Activated CD8-positive, alpha-beta memory T cell treated with anti-CD3 and anti-CD28 coated beads for 1 hour (primary cell): ENCODE data around the gene TFDP2.
"Not testable (repeated sequence)": the region's sequence is repeated elsewhere in the genome, so short reads cannot be mapped to it uniquely, and the experiment has no call there.

ENCODE experiments used
- DNase-seq, 2 donors: peaks; one replicate each; pipeline ENCODE4 v3.0.0-alpha.2; 2020; ENCODE audit warnings: low read depth in 1 of 2; ENCODE audit errors: extremely low read depth in 1 of 2

TFDP2 gene

GRCh38 chr3:142127941-142128658 is 21.2 kb downstream of the TFDP2 start:
- DNase-seq = no peak

DNA sequence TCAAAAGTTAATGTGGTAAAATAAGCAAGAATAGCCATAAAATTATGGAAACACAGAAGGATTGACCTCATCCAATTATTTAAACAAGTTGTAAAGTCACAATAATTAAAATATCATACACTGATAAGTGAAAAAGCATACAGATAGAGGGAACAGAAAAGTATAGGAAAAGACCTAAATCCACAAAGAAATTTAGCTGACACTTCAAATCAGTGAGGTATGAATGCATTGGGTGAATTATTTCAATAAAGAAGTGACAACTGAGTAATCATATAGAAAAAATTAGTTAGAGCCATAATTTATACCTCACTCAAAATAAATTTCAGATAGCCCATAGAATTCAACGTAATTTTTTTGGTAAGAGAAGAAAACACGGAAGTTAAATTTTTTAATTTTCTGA is 25.1 kb downstream of the TFDP2 start:
- no peak for DNase-seq

DNA sequence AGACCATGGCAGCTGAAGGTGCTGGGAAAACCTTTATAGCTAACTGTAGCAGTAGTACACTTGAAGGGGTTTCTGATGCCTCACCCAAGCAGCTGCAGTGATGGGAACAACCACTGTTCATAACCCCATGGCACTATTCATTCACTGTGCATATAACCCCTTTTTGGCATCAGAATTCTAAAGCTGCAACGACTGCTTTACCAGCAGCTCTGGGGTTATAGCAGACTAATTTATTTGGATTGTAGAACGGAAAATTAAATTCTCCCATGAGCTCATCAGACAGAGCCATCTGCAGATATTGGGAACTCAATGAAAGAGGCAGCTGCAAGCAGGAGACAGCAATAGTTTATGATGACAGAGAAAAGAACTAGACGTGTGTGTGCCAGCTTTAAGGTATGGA is 28.6 kb downstream of the TFDP2 start:
- no peak for DNase-seq

GRCh38 chr3:142118911-142119310 is 30.4 kb downstream of the TFDP2 start:
- DNase-seq = no peak

DNA sequence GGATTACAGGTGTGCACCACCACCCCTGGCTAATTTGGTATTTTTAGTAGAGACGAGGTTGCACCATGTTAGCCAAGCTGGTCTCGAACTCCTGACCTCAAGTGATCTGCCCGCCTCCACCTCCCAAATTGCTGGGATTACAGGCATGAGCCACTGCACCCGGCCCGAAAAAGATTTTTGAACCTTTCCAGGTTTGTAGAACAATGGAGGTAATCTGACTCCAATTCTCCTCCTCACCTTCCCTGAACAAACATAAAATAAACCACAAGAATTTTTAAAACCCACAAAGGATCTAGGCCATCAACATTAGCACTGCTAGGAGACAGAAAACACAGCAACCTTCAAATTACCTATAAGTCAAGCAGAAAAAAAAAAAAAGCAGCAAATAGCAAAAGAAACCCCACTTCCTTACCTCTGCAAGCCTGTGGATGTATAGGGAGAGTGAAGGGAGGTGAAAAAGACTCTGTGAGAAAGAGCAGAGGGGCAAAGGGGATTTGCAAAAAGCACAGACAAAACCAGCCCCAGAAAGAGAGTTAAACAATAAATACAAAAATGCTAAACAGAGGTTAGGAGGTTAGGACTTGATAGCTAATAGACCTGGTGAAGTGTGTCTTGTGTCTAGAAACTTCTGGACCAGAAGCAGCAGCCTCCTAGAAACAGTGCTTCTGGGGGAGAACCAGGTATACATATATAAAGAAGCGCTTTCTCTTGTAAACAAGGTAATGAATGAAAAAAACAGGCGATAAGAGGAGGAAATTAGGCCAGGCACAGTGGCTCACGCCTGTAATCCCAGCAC is 32.1 kb downstream of the TFDP2 start:
- no peak for DNase-seq

DNA sequence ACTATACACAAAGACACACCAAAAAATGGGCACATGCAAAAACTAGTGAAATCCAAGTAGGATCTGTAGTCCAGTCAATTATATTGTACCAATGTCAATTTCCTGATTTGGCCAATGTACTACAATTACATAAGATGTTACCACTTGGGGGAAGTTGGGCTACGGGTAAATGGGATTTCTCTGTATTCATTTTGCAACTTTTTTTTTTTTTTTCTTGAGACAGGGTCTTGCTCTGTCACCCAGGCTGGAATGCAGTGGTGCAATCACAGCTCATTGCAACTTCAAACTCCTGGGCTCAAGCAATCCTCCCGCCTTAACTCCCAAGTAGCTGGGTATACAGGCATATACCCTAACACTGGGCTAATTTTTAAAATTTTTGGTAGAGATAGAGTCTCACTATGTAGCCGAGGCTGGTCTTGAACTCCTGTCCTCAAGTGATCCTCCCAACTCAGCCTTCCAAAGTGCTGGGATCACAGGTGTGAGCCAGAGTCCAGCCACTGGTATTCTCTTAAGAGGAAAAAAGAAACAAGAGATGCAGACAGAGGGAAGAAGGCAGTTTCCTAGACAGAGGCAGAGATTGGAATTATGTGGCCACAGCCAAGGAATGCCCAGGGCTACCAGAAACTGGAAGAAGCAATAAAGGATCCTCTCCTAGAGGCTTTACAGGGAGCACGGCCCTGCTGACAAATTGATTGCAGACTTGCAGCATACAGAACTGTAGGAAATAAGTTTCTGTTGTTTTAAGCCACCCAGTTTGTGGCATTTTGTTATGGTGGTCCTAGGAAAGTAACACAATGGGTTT is 33.3 kb downstream of the TFDP2 start:
- no peak for DNase-seq

- DNase-seq = no peak
Measured at GRCh38 chr3:142112601-142113000, 36.7 kb downstream of the TFDP2 start.

DNA sequence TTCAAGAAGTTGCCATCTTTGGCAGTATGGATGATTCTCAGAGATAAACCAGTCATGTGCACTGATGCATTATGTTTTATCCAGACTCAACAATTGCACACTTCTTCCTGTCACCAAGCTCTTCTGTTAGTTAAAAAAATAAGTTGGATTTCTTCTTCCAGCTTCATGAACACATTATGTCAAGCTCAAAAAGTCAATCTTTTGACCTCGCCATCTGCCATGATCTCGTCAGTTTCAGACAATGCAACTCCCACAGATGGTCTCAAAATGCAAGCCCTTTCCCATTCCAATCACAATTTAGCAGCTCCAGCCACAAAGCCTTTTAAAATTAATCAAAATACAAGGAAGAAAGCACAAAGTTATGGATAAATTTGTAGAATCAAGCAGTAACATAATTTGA is 42.8 kb downstream of the TFDP2 start:
- DNase-seq = no peak

- no peak for DNase-seq
Measured at GRCh38 chr3:142105991-142106390, 43.4 kb downstream of the TFDP2 start.

GRCh38 chr3:142104763-142105162 is 44.6 kb downstream of the TFDP2 start:
- DNase-seq = no peak

DNA sequence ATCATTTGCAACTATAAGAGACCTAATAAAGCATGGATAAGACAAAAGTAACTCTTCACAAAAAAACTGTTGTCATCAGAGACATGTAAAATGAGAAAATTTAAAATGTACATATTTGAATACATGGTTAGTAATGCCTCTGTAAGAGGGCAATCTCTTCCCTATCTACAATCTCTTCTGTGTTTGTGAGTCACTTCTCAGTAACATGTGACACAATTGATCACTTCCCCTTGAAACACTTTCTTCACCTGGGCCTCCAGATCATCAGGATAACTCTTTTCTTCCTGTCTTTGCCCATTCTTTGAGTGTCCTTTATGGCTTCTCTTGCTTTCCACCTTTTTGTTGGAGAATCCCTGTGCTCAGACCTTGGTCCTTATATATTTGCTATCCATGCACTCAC is 50.4 kb downstream of the TFDP2 start:
- no peak for DNase-seq

GRCh38 chr3:142097099-142097843 is 52.1 kb downstream of the TFDP2 start:
- no peak for DNase-seq

- DNase-seq = no peak
Measured at GRCh38 chr3:142095841-142096240, 53.5 kb downstream of the TFDP2 start.

GRCh38 chr3:142088925-142089324 is 60.4 kb downstream of the TFDP2 start:
- DNase-seq = not testable (repeated sequence)

- DNase-seq = no peak
Measured at GRCh38 chr3:142088522-142088921, 60.8 kb downstream of the TFDP2 start.

DNA sequence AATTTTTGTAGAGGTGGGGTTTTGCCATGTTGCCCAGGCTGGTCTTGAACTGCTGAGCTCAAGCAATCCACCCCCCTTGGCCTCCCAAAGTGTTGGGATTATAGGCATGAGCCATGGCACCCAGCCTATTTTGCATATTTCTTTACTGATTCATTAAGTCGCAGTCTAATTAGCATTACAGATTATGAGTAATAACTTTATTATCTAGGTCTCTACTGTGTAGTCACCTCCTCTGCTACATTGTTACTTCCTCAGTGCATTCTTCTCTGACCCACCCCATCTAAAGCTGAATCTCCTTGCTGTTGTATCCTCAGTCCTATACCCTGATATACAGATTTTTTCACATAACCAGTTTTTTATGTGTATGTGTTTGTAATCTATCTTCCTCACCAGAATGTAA is 61.7 kb downstream of the TFDP2 start:
- no peak for DNase-seq

DNA sequence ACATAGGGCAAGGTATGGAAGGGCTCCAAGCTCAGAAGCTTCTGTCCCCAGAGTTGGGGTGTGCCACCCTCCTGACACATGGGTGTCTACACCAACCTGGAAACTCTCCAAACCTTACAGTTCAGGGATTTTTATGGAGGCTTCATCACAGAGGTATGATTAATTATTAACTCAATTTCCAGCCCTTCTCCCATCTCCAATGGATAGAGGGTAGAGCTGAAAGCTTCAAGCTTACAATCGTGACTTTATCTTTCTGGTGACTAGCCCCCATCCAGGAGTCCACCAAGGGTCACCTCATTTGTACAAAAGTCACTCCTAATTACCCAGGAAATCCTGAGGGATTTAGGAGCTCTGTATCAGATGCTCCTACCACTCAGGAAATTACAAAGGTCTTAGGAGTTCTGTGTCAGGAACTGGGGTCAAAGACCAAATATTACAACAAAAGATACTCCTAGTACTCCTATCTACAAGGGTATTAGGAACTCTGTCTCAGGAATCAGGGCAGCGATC is 62.7 kb downstream of the TFDP2 start:
- DNase-seq = no peak

DNA sequence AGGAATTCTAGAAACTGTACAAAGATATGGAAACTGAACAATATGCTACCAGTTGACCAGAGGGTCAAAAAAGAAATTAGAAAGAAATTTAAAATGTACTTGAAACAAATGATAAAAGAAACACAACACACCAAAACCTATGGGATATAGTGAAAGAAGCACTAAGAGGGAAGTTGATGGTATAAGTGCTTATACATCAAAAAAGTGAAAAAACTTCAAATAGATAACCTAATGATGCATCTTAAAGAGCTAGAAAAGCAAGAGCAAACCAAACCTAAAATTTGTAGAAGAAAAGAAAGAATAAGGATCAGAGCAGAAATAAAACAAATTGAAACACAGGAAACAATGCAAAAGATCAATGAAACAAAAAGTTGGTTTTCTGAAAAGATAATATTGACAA is 68.2 kb downstream of the TFDP2 start:
- DNase-seq = no peak

DNA sequence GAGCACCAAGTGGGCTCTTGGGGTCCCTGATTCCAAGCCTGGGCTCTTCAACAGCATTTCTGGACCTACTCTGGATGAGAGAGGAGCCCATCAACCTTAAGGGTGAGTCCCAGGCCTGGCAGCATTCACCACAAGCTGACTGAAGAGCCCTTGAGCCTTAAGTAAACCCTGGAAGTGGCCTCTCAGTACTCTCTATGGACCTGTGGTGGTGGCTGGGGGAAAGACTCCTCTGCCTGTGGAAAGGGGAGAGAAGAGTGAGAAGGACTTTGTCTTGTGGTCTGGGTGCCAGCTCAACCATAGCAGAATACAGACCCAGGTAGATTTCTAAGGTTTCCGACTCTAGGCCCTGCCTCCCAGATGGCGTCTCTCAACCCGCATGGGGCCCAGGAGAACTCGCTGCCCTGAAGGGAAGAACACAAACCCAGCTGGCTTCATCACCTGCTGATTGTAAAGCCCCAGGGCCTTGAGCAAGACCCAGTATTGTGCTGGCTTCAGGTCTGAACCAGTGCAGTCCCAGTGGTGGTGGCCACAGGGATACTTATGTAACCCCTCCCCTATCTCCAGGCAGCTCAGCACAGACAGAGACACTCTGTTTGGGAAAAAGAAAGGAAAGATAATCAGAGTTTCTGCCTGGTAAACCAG is 71.4 kb downstream of the TFDP2 start:
- no peak for DNase-seq

DNA sequence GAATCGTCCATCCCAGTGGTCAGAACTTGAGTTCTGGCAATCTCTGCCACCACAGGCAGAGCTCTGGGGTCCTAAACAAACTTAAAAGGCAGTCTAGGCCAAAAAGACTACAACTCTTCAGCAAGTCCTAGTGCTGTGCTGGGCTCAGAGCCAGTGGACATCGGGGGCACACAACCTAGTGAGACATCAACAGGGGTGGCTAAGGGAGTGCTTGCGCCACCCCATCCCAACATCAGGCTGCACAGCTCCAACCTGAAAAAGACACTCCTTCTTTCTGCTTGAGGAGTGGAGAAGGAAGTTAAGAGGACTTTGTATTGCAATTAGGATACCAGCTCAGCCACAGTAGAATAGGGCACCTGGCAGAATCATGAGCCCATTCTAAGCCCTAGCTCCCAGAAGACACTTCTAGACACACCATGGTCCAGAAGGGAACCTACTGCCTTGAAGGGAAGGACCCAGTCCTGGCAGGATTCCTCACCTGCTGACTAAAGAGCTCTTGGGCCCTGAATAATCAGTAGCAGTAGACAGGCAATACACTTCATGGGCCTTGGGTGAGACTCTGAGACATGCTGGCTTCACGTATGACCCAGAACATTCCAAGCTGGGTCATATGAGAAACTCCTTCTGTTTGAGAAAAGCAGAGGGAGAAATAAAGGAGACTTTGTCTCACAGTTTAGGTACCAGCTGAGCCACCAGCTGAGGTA is 72.0 kb downstream of the TFDP2 start:
- no peak for DNase-seq
